Superior temporal gyrus (tissue), 1 donor: ENCODE measurements around the gene CYTIP.

Experiments
- DNase-seq: peaks from one replicate; pipeline ENCODE4 v3.0.0-alpha.2; 2016; ENCODE audit errors: extremely low spot score

CYTIP gene

GRCh38 chr2:157463002-157463401 is 19.1 kb upstream of the CYTIP start:
- DNase-seq = no peak

DNA sequence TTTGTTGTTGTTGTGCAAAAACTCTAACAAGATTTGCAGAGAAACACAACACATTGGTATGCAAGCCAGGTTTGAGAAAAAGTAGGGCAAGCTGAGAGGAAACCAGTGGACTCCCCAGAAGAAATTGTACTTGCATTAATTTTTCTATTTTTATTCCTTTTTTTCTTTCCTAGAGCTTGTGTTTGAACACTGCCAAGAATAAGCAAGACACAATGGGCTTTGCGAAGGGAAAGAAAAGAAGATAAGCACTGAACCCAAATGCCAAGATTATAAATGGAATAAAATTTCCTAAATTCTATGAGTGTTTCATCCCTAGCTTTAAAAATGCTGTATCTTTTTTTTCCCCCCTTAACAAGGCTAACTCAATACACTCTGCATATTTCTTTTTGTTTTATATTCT is 17.0 kb upstream of the CYTIP start:
- no peak for DNase-seq

DNA sequence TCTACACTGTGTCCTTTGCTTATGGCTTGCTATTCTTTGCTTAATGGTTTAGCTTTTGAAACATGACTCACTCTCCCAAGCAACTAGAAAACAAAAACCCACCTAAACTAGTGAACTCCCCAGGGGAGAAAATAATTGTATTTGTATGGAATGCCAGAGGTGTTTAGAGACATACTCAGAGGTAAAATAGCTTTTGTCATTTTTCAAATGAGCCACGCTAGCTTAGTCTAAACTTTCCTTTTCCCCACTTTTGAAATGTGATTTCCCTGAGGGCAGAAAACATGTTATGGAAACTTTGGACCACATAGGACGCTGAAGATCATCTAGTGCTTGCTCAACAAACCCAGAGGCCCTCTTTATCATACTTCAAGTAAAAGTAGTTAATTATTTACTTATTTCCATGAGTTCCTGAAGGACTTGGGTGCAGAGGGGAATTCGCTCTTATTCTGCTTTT is 16.5 kb upstream of the CYTIP start:
- no peak for DNase-seq

DNA sequence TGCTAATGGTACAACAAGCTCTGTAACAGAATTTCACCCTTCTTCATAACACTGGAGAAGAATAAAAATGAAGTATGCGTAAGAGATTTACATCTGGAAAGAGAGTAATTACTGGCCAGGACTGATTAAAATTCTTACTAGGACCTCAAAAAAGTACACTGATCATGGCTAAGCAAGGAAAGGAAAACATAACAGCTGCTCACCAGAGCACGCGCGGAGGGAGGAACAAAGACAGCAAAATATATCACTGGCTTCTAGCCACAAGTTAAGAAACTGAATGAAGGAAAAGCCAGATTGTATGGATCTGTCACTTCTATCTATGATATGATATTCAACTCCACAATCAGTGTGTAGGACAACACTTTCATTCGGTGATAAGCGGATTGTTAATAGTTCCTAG is 15.6 kb upstream of the CYTIP start:
- no peak for DNase-seq

DNA sequence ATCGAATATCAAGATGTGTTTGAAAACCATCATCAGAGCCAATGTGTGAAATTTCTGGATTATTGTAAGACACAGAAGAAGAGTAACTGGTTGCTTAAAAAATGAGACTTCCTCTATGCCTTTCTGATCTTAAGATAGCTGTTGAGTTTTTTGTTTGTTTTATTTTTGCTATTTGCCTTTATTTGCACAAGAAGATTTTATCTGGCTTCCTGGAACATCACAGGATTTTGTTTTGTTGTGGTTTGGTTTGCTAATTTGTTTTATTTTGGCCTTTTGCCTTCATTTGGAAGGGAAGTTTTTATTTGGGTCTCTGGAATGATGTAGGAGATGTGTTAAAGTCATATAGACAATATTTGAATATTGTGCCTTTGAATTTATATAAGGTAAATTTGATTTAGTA is 3.9 kb upstream of the CYTIP start:
- DNase-seq = no peak

DNA sequence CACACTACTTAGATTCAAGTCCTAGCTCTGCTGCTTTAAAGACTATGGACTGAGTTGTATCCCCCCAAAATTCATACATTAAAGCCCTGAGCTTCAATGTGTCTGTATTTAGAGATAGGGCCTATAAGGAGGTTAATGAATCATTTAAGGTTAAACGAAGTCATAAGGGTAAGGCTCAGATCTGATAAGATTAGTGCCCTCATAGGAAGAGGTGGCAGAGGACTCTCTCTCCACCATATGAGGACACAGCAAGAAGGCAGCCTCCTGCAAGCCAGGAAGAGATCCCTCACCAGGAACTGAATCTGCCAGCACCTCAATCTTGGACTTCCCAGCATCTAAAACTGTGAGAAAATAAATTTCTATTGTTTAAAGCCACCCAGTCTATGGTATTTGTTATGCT is 3.1 kb upstream of the CYTIP start:
- DNase-seq = no peak

- DNase-seq = no peak
Measured at GRCh38 chr2:157444641-157445040, 752 bp upstream of the CYTIP start.

DNA sequence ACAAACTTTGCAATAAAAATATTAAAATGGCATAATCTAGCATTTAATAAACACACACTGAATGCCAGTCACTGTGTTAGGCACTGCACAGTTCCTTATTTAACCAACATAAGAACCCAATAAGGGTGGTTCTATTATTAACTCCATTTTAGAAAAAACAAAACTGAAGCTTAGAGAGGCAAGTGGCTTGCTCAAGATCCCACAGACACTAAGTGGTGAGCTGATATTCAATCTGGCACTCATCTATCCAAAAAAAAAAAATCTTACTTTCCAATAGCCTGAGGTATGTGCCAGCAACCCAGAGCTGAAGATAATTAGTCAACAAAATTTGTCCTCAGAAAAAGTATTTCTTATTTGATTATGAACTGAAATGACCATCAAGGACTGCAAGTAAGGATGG is 799 bp downstream of the CYTIP start:
- no peak for DNase-seq

GRCh38 chr2:157442636-157443035 is 1.3 kb downstream of the CYTIP start:
- no peak for DNase-seq

GRCh38 chr2:157442191-157442590 is 1.7 kb downstream of the CYTIP start:
- no peak for DNase-seq

GRCh38 chr2:157441072-157441454 is 2.8 kb downstream of the CYTIP start:
- DNase-seq = no peak

GRCh38 chr2:157440404-157441071 is 3.4 kb downstream of the CYTIP start:
- no peak for DNase-seq

DNA sequence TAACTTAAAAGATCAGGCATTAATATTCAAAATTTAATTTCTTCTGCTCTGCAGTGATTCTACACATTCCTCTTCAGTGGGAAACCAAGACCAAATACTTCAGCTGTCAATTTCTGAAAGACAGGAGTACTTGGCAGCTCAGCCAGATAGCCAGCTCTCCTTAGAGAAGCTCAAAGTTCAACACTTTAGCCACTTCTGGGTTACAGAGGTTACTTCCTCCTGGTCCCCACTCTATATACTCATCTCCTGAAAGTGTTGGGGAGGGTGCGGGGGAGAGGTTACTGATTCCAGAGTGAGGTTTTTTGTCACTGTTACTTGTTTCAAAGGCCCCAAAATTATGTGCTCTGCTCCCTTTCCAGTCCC is 4.1 kb downstream of the CYTIP start:
- DNase-seq = no peak

GRCh38 chr2:157438863-157439823 is 4.7 kb downstream of the CYTIP start:
- no peak for DNase-seq

GRCh38 chr2:157433394-157433793 is 10.5 kb downstream of the CYTIP start:
- no peak for DNase-seq

DNA sequence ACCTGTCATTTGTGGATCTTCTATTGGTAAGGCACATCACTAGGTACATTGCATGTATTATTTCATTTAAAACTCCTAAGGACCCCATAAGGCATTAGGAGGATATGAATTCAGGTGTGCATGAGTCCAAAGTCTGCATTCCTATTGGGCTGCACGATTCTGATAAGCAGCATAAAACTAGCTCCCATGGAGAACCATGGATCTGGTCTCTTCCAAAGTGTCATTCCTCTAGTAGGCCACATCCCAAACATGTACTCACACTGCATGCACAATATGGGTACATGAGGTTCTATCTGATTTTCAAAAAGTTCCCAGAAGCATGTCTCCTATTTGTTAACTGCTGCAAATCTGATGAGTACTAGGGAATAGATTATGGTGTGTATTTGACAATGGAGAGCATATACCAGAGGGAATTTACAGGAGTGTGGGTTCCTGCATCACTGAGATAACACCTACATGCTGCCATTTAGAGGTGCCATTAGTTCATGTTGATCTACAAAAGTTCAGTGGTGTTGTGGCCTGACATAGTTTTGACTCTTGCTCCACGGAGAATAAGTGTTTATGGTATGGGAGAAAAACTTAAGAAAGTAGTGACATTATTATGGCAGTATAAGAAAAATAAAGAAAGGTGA is 11.3 kb downstream of the CYTIP start:
- DNase-seq = no peak

- no peak for DNase-seq
Measured at GRCh38 chr2:157431176-157431575, 12.7 kb downstream of the CYTIP start.

DNA sequence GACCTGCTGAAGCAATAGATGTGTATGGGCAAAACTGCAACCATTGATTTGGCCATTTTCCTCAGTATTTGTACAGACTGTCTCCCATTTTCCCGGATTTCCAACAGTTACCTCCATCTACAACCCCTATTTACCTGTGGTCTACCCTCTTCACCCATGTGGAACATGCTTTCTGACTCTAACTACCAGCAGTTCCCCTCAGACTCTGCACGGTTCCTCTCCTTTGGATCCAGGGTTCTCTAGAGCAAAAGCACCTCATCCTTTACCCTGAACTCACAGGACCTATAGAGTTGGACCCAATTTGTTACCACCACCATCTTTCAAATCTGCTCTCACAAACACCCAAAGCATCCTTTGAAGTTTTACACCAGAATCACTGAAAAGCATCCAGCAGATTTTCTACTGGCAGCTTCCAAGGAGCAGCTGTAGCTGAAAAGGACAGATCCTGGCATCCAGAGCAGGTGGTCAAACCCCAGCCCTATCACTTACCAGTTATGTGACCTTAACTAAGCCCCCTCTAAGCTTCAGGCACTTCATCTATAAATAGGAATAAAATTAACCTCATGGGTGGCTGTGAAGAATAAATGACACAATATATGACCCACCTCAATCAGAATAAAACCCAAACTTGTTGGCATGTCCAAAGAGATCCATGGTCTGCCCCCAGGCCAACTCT is 15.3 kb downstream of the CYTIP start:
- no peak for DNase-seq

GRCh38 chr2:157427922-157428303 is 16.0 kb downstream of the CYTIP start:
- no peak for DNase-seq

DNA sequence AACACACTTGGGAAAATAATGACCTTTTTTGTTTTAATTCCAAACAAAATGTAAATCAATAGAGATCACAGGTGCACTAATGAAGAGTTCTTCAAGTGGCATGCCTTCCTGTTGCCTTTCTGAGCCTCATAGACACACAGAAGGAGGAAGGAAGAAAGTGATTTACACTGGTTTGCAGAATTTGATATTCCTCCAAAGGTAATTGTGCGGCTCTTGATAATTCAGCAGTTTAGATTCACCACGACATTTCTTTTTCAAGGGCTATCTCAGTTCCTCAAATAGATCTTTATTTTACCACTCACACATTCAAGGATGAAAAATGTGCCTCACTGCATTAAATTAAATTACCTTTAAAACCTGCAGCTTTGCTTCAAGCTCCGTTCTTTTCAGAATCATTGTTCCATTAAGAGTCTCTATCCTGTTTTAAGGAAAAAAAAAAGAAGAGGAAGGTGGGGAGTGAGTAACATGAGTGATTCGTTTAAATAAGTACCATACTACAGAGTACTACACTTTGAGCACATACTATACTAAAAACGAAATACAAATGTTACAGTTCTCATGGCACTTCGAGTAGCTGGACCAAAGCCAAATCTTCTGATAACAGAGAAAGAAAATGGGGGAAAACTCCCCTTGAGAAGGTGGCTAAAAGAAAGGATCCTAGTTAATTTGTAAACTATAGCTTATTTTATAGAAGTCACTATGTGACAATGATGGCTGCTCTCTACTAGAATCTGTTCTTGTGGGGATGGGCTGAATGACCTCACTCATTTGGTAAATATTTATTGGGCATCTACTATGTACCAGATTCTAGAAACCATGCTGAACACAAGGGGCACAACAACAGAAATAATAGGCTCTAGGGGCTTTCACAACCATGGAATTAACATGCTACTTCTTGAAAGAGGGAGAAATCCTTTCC is 16.6 kb downstream of the CYTIP start:
- no peak for DNase-seq

- DNase-seq = no peak
Measured at GRCh38 chr2:157426477-157426994, 17.4 kb downstream of the CYTIP start.
